Fibroblast of mammary gland (primary cell): ENCODE data around the gene TOX2.

Experiments used
- DNase-seq: peaks from one replicate; pipeline ENCODE4 v3.0.0-alpha.2; 2010; ENCODE audit warnings: low read depth
- H3K4me3 ChIP-seq: 2 replicates; pipeline ENCODE4 v1.5.1; 2011; ENCODE audit warnings: low read depth, mild to moderate bottlenecking, low read length, moderate library complexity; ENCODE audit not compliant: control insufficient read depth
- TF ChIP-seq, protein P1 (sequence below): conservative IDR thresholded peaks from 2 replicates; pipeline ENCODE4 v1.5.1; 2011; ENCODE audit warnings: low read depth, low read length, inconsistent platforms; ENCODE audit not compliant: control insufficient read depth, insufficient read depth

The TOX2 gene

DNA sequence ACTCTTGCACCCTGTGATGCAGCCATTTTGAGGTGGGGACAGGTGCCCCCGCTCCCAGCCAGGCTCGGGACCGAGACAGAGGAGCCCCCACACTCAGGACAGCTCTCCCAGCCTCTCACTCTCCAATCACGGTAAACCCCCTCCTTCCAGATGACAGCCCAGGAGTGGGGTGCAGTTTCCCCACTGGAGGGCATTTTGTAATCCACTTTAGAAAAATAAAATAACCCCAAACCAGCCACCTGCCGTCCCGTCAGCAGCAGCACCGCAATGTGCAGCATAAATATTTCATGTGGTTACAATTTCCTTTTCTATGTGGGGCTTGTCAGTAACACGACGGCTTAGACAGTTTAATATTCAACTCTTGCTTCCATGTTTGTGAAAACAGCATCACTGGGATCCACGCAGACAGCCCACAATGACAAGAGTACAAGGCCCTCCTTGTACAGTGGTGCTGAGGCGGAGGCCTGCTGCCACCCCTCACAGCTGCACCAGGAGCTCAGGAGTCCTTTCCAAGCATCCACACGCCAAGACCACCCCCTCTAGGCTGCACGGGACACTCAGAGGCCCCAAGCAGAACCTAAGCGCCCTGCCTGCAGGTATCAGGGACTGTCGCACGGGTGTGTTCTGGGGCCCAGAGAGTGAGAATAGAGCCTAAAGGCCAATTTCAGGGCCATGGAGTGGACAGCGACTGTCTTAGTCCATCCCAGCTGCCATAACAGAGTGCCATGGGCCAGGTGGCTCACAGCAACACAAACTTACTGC lies 155.7 kb downstream of the TOX2 start:
- no peak overlapping the region for H3K4me3 ChIP-seq
- no peak for DNase-seq
- TF ChIP-seq, protein P1, sequence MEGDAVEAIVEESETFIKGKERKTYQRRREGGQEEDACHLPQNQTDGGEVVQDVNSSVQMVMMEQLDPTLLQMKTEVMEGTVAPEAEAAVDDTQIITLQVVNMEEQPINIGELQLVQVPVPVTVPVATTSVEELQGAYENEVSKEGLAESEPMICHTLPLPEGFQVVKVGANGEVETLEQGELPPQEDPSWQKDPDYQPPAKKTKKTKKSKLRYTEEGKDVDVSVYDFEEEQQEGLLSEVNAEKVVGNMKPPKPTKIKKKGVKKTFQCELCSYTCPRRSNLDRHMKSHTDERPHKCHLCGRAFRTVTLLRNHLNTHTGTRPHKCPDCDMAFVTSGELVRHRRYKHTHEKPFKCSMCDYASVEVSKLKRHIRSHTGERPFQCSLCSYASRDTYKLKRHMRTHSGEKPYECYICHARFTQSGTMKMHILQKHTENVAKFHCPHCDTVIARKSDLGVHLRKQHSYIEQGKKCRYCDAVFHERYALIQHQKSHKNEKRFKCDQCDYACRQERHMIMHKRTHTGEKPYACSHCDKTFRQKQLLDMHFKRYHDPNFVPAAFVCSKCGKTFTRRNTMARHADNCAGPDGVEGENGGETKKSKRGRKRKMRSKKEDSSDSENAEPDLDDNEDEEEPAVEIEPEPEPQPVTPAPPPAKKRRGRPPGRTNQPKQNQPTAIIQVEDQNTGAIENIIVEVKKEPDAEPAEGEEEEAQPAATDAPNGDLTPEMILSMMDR: no peak

DNA sequence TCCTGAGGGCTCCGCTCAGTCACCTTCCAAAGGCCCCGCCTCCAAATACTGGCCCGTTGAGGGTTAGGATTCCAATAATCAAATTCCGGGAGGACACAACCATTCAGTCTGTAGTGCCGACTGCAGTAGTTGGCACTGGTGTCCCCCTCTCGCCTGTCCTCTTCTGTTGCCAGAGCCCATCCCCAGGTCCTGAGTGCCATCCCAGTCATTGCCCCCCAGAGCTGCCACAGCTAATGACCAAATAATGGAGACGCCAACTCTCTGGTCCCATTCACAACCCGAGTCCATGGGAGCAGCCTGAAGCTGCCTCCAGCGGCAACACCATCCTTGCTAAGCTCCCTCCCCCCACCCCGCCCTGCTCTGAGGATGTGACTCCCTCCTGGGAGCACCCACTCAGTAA lies 156.4 kb downstream of the TOX2 start:
- no peak for DNase-seq
- H3K4me3 ChIP-seq: no peak overlapping the region
- TF ChIP-seq, protein P1: no peak

DNA sequence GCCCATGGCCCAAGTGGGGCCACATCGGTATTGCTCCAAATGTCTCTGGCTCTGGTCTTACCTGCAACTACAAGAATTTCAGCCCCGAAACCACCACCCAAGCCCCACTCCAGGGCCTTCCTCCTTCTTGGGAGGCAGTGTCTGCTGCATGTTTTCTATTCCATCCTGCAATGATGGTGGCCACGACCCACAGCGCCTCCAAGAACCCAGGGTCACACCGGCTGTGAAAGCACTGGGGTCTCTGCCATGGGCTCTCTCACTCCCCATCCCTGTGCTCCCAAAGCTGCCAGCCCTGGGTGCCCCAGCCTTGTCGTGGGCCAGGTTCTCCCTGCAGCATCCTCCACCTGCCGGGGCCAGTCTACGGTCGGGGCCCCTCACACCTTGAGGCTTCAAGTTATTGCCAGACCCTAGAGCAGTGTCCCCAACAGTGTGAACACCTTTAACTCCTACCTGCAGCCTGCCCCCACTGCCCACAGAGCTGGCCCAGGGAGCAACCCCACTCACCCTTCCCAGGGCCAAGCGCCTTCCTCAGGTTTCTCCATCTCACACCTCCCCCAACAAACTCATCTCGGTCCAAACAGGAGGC lies 157.0 kb downstream of the TOX2 start:
- no peak overlapping the region for H3K4me3 ChIP-seq
- no peak for DNase-seq
- TF ChIP-seq, protein P1: no peak

DNA sequence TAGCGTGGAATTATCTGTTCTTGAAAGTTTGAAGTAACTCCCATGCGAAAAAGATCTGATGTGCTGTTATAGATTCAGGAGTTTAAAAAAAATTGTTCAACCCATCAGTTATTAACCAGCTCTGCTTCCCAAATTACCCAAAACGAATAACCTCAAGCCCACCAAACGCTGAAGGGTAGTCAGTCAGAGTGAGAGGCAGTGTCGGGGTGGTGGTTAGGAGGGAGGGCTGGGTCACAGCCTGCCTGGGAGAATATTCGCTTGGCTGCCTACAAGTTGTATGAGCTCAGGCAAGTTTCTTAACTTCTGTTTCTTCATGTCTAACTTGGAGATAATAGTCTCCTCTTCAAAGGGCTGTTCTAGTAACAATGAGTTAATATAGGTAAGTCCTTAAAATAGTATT lies 157.7 kb downstream of the TOX2 start:
- H3K4me3 ChIP-seq: no peak overlapping the region
- TF ChIP-seq, protein P1: no peak
- DNase-seq: no peak

DNA sequence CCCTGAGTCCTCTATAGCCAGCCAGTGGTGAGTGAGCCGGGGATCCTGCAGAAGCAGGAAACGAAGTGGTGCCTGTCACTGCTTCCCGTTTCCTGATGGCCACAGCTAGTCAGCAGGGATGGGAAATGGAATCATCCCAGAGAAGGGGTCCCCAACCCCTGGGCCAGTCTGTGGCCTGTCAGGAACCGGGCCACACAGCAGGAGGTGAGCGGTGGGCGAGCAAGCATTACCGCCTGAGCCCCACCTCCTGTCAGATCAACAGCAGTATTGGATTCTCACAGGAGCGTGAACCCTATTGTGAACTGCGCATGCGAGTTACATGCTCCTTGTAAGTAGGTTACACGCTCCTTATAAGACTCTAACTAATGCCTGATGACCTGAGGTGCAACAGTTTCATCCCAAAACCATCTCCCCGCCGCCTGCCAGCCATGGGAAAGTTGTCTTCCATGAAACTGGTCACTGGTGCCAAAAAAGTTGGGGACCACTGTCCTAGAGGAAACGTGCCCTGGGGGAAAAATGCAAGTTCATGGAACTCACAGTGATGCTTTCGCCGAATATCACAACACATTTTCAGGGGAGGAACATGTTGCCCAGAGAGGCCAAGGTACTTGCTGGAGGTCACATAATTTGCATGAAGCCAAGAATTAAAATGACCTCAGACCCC lies 158.5 kb downstream of the TOX2 start:
- H3K4me3 ChIP-seq: no peak overlapping the region
- no peak for DNase-seq
- TF ChIP-seq, protein P1: no peak

DNA sequence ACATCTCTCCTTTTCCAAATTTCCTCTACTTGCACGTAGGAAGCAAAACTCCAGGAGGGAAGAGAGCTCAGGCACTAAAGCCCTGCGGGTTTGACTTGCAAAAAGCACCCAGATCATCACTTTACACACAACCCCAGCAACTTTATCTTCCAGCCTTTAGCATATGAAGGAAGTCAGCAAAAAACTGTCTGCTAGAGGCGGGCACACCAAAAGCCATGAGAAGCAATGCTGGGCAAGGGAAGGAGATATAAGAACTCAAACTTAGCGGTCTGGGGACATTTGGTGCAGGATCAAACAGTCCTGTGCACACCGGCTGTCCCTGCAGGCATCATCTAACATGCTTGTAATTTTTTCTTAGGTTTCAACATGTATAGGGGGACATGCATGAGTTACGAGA lies 159.0 kb downstream of the TOX2 start:
- TF ChIP-seq, protein P1: no peak
- DNase-seq: no peak
- no peak overlapping the region for H3K4me3 ChIP-seq
